ENCODE results near the gene ELL3. TPM values are rescaled to one million over a fixed set of nuclear protein-coding genes. Genes with fewer than 3 reads are reported as not detected.
"Not testable (repeated sequence)": the region's sequence is repeated elsewhere in the genome, so short reads cannot be mapped to it uniquely, and the experiment has no call there.

Gene ELL3
- total RNA-seq, 1 donor from 2014 or later: 2.0 TPM

DNA sequence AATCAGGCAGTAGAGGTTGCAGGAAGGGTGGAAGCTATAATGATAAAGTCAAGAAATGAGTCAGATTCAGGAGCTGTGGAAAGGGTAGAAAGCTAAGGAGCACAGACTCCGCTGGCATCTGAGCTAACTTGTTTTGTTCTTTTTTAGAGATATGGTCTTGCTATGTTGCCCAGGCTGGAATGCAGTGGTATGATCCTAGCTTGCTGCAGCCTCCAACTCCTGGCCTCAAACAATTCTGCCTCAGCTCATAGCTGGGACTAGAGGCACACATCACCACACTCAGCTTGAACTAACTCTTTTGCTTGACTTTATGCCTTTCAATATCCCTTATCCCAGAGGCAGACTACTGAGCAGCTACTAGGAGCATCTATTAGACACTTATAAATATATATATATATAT is 50.5 kb downstream of the ELL3 start:
- DNase-seq (ENCODE audit: low read depth, low spot score): not testable (repeated sequence)

GRCh38 chr15:43723151-43723550 is 53.6 kb downstream of the ELL3 start:
- no peak for DNase-seq (ENCODE audit: low read depth, low spot score)

Other genes starting within 250 kb of the ELL3 start
- 13.8 and 35.5 TPM in 2 replicates for gene PPIP5K1, start 186.8 kb downstream of the ELL3 start, total RNA-seq
- not detected in 2 replicates for gene CKMT1B, start 182.9 kb downstream of the ELL3 start, total RNA-seq
- under 0.01 TPM in 2 replicates for gene STRC, start 158.2 kb downstream of the ELL3 start, total RNA-seq
- gene CATSPER2, start 128.1 kb downstream of the ELL3 start, total RNA-seq: 0.33 and 1.0 TPM in 2 replicates
- not detected in 2 replicates for gene CKMT1A, start 83.1 kb downstream of the ELL3 start, total RNA-seq
- 166 and 578 TPM in 2 replicates for gene PDIA3, start 30.5 kb downstream of the ELL3 start, total RNA-seq
- 243 and 369 TPM in 2 replicates for gene SERF2, start 15.4 kb upstream of the ELL3 start, total RNA-seq
- gene SERINC4, start 23.3 kb upstream of the ELL3 start, total RNA-seq: not detected in 2 replicates
- gene HYPK, start 23.6 kb upstream of the ELL3 start, total RNA-seq: 7.6 and 10.3 TPM in 2 replicates
- 24.2 and 38.4 TPM in 2 replicates for gene MFAP1, start 47.7 kb upstream of the ELL3 start, total RNA-seq
- 18.1 and 22.8 TPM in 2 replicates for gene WDR76, start 50.0 kb upstream of the ELL3 start, total RNA-seq